Bronchial epithelial cell (primary cell): ENCODE results near the gene SYCP2. TPM values are rescaled to one million over a fixed set of nuclear protein-coding genes. Genes with fewer than 3 reads are reported as not detected.
A peak's percentile ranks its signal among the peaks of the same experiment; 100 is the strongest.

ENCODE experiments used
- DNase-seq: peaks from one replicate; pipeline ENCODE4 v3.0.0-alpha.2; 2010; ENCODE audit warnings: low read depth
- FAIRE-seq: peaks from 2 replicates; lab custom pipeline; 2011; peaks lifted over from hg19 to GRCh38; lab: Jason Lieb, UNC
- H3K27me3 ChIP-seq: 2 replicates; pipeline ENCODE4 v1.5.1; 2011; ENCODE audit warnings: low read length; ENCODE audit not compliant: control insufficient read depth, insufficient read depth
- H3K36me3 ChIP-seq: 2 replicates; pipeline ENCODE4 v1.5.1; 2011; ENCODE audit warnings: low read length; ENCODE audit not compliant: control insufficient read depth, insufficient read depth
- H3K4me3 ChIP-seq: 2 replicates; pipeline ENCODE4 v1.5.1; 2011; ENCODE audit warnings: mild to moderate bottlenecking, low read depth, low read length, control low read depth
- CTCF ChIP-seq: IDR thresholded peaks from 2 replicates; pipeline ENCODE4 v1.5.1; 2011; ENCODE audit warnings: mild to moderate bottlenecking, moderate library complexity, low read length, control low read depth, inconsistent platforms; ENCODE audit not compliant: insufficient read depth, severe bottlenecking
- total RNA-seq: library from RNA; depleted of rRNA; stranded (reverse); fragments of >200 nt; gene quantifications from 2 replicates; pipeline ENCODE4 v1.2.1, GENCODE V29; 2014

SYCP2 gene
- total RNA-seq, 1 donor from 2014 or later = 0.26 TPM

GRCh38 chr20:59935457-59936185 lies 2.2 kb upstream of the SYCP2 start:
- no peak for TF ChIP-seq CTCF
- Histone ChIP-seq H3K4me3 (no peak overlapping the region), H3K27me3 (no peaks in the 10 kb centered on the region), H3K36me3 (no peaks in the 10 kb centered on the region)
- FAIRE-seq (no peak), DNase-seq (no peak)

DNA sequence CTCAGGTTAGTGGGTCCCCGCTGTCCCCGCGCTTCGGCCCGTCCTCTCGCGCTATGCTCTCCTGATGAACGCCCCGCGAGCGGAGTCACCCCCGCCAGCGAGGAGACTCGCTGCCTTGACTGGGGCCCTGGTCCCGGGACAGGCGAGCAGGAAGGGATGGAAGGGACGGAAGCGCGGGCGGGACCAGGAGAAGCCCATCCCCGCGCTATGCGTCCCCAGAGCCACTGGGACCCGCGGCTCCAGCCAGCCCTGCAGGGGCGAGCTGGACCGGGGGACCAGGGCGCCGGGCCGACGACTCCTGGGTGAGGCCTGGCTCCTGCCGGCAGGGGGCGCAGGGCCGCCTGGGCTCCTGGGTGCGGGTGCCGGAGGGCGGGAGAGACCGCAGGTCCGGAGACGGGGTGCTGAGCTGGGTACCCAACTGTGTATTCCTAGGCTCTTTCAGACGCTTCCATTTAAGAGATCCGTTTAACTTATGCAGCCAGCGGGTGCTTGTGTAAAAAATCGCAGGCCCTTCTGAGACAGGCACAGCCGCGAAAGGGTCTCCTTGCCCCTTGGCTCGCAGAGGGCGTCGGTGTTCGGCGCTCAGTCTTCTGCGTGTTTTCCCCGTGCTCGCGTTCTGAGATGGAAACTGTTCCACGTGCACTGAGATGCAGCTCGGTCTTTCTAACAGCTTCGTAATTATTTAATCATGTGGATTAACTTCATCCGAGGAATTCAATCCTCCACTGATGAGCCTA lies 580 bp upstream of the SYCP2 start:
- peak; percentile 98 for TF ChIP-seq CTCF
- peak overlapping the region; percentile 72 for H3K4me3 ChIP-seq
- DNase-seq = peak; percentile 40

DNA sequence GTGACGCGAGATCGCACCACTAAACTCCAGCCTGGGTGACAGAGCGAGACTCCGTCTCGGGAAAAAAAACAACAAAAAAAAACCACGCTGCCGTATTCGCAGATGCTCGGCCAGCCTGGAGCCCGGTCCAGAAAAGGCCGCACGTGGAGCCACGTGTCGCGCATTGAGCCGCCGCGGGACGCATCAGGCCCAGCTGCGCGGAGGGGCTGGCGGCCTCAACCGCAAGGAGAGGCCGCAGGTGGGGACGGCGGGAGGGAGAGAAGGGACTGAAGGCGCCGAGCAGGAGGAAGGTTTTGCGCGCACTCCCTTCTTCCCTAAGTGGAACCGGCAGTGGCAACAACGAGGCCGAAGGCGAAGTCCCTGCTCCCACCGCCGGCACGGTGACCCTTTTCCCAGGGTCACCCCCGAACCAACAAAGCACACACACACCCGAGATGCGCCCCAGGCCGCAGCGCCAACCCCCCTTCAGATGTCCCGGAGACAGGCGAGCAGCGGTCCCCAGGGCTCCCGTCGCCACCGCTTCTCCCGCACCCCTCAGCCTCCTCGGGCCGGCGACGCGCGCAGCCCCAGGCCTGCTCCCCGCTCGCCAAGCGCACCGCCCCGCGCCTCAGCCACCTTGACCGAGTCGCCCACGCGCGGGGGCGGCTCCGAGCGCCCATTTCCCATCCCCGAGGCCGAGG lies 681 bp downstream of the SYCP2 start:
- no peak for DNase-seq
- Histone ChIP-seq H3K27me3 (no peaks in the 10 kb centered on the region), H3K4me3 (no peak overlapping the region), H3K36me3 (no peaks in the 10 kb centered on the region)
- no peak for FAIRE-seq
- no peak for TF ChIP-seq CTCF

More for the DNA sequence above, 580 bp upstream of the SYCP2 start:
- FAIRE-seq = no peak
- Histone ChIP-seq H3K27me3 (no peaks in the 10 kb centered on the region), H3K36me3 (no peaks in the 10 kb centered on the region)

DNA sequence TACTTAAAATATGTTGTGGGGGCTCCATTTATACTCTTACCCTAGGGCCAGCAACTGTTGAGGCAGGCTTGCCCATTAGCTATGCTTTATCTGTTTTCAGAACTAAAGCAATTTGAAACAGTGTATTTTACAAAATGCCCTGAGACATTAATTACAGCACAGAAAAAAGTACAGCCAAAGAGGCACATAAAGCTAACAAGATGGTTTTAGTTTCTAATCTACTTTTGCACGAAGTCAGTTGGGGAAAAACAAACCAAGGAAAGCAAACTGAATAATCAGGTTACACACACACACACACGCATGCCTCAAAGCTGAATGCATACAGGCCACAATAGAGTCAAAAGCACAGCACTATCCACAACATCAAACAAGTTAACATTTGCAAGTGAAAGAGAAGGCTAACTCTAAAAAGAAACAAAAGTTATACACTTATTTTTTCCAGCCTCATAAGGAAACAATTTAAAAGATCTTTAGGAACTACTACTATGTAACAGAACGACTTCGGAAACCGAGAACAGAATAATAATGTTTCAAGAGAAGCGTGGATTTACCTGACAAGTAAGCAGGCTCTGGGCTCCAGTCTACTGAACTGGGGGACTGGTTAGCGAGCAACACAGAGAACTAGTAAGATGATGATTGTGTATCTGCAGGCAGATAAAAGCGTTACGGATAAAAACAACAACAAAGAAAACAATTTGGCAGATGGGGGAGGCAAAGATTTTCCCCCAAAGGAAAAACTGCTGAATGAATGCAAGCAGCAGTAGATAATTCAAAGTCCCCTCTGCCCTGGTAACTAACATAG lies 1.7 kb downstream of the SYCP2 start:
- H3K4me3 ChIP-seq = no peak overlapping the region
- no peak for DNase-seq
- TF ChIP-seq CTCF = no peak
- FAIRE-seq = no peak
- H3K27me3 ChIP-seq = no peaks in the 10 kb centered on the region
- H3K36me3 ChIP-seq = no peaks in the 10 kb centered on the region

GRCh38 chr20:59925899-59926298 lies 7.5 kb downstream of the SYCP2 start:
- DNase-seq (no peak), FAIRE-seq (no peak)
- Histone ChIP-seq H3K36me3 (no peaks in the 10 kb centered on the region), H3K4me3 (no peak overlapping the region), H3K27me3 (no peaks in the 10 kb centered on the region)
- TF ChIP-seq CTCF = no peak
